ENCODE measurements around the gene BHLHE40.
"Not testable (repeated sequence)": the region's sequence is repeated elsewhere in the genome, so short reads cannot be mapped to it uniquely, and the experiment has no call there.

Gene BHLHE40

GRCh38 chr3:4979428-4980228 lies at the start of gene BHLHE40:
TSS of gene BHLHE40 (plus strand) at chr3:4979437. CDS start at chr3:4979719, 282 bp downstream.
- peak; percentile 40 for DNase-seq

GRCh38 chr3:4930501-4930900 lies 48.7 kb upstream of the BHLHE40 start:
- DNase-seq, result no peak

GRCh38 chr3:4934050-4934449 lies 45.2 kb upstream of the BHLHE40 start:
- DNase-seq, result no peak

GRCh38 chr3:4935347-4935746 lies 43.9 kb upstream of the BHLHE40 start:
- no peak for DNase-seq

GRCh38 chr3:4936982-4937614 lies 42.1 kb upstream of the BHLHE40 start:
- DNase-seq, result no peak

- no peak for DNase-seq
Measured at GRCh38 chr3:4938281-4938982, 40.8 kb upstream of the BHLHE40 start.

GRCh38 chr3:4939276-4939675 lies 40.0 kb upstream of the BHLHE40 start:
- DNase-seq, result no peak

- no peak for DNase-seq
Measured at GRCh38 chr3:4940985-4941384, 38.3 kb upstream of the BHLHE40 start.

GRCh38 chr3:4943549-4943948 lies 35.7 kb upstream of the BHLHE40 start:
- DNase-seq, result no peak

- DNase-seq, result no peak
Measured at GRCh38 chr3:4945324-4945723, 33.9 kb upstream of the BHLHE40 start.

- no peak for DNase-seq
Measured at GRCh38 chr3:4947028-4947427, 32.2 kb upstream of the BHLHE40 start.

- DNase-seq, result no peak
Measured at GRCh38 chr3:4948395-4948794, 30.8 kb upstream of the BHLHE40 start.

- DNase-seq, result no peak
Measured at GRCh38 chr3:4949004-4949403, 30.2 kb upstream of the BHLHE40 start.

GRCh38 chr3:4949659-4950058 lies 29.6 kb upstream of the BHLHE40 start:
- no peak for DNase-seq

GRCh38 chr3:4950351-4950784 lies 28.9 kb upstream of the BHLHE40 start:
- DNase-seq, result no peak

- DNase-seq, result no peak
Measured at GRCh38 chr3:4950948-4951347, 28.3 kb upstream of the BHLHE40 start.

GRCh38 chr3:4953119-4953518 lies 26.1 kb upstream of the BHLHE40 start:
- DNase-seq, result no peak

GRCh38 chr3:4954256-4955000 lies 24.8 kb upstream of the BHLHE40 start:
- DNase-seq, result no peak

GRCh38 chr3:4956099-4956498 lies 23.1 kb upstream of the BHLHE40 start:
- no peak for DNase-seq

- peak; percentile 72 for DNase-seq
Measured at GRCh38 chr3:4956738-4957137, 22.5 kb upstream of the BHLHE40 start.

- no peak for DNase-seq
Measured at GRCh38 chr3:4957978-4958377, 21.3 kb upstream of the BHLHE40 start.

GRCh38 chr3:4959180-4959579 lies 20.1 kb upstream of the BHLHE40 start:
- no peak for DNase-seq

GRCh38 chr3:4961865-4962264 lies 17.4 kb upstream of the BHLHE40 start:
- DNase-seq, result not testable (repeated sequence)

Measured in NCI-H1105 treated with DMSO at 0.1 percent for 48 hours (cell line).